Stomach smooth muscle (tissue), 2 donors: ENCODE data around the gene EFHB.

ENCODE experiments used
- H3K27ac ChIP-seq: one replicate; pipeline ENCODE4 v1.7.0; 2013; ENCODE audit warnings: mild to moderate bottlenecking, low read length, inconsistent platforms
- H3K27me3 ChIP-seq, 2 donors: one replicate each; pipeline ENCODE4 v1.7.0; 2013; ENCODE audit warnings: low read length in 2 of 2; ENCODE audit not compliant: insufficient read depth in 2 of 2, control insufficient read depth in 1 of 2
- H3K36me3 ChIP-seq, 2 donors: one replicate each; pipeline ENCODE4 v1.7.0; 2013; ENCODE audit warnings: low read length in 2 of 2; ENCODE audit not compliant: control insufficient read depth in 2 of 2, insufficient read depth in 2 of 2
- H3K4me1 ChIP-seq: one replicate; pipeline ENCODE4 v1.7.0; 2013; ENCODE audit warnings: low read length; ENCODE audit not compliant: control insufficient read depth, insufficient read depth
- H3K4me3 ChIP-seq, 2 donors: one replicate each; pipeline ENCODE4 v1.7.0; 2013; ENCODE audit warnings: low read length in 2 of 2
- H3K9ac ChIP-seq, 2 donors: one replicate each; pipeline ENCODE4 v1.7.0; 2013; ENCODE audit warnings: low read length in 2 of 2, mild to moderate bottlenecking in 1 of 2
- H3K9me3 ChIP-seq, 2 donors: one replicate each; pipeline ENCODE4 v1.7.0; 2013; ENCODE audit warnings: low read length in 2 of 2; ENCODE audit not compliant: control insufficient read depth in 2 of 2
- donor health status: healthy.
- donor health status: Pancreatic carcinoma.

The EFHB gene

DNA sequence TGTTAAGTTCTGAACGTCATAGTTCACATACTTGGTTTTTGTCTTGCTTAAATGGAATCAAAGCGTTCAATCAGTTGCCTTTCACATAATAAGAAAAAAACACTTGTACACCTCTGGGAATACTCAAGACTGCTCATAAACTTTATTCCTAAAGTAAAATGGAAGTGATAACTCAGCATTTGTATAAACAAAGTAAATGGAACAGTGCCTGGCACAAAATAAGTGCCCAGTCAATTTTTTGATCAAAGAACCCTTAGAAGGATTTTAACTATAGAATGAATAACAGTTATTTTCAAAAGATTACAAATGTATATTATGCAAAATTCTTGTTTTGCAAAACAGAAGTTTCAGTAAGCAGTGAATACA lies 14.2 kb upstream of the EFHB start:
- Histone ChIP-seq H3K27ac (peak overlapping the region; percentile 93), H3K9me3 (no peaks in the 10 kb centered on the region), H3K4me3 (peak overlapping the region; percentile 94 to 97), H3K27me3 (no peaks in the 10 kb centered on the region), H3K9ac (peak overlapping the region; percentile 91 to 99), H3K4me1 (peaks cover 9% of the 10 kb centered on the region), H3K36me3 (peaks cover 6 to 8% of the 10 kb centered on the region in 2 donors)

DNA sequence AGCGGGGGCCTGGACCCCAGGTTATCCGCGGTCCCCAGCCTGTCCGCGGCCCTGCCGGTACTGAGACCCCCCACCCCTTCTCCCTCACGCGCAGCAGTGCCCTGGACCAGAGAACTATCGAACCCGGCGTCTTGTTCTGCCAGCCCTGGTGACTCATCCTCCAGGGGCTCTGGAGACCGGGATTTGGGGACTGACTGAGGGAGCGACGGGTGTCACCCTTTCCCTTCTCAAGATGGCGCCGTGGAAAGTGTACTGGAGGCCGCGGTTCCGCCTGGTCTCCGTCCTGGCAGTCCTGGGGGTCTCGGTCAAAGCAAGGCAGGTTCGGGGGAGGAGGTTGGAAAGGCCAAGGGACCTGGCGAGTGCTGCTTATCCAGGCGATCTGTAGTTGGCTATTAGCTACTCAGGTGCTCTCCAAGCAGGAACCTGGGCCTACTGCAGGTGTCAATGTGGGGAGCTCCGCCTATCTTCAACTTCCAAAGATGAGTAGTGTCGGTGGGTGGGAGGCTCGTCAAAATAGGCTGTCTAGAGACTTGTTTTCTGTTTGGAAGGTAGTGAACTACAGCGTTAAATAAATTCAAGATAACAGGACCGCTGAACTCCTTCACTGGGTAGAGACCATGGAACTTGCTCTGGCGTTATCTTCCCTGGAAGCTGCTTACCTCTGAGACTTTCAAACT lies 13.7 kb upstream of the EFHB start:
- Histone ChIP-seq H3K9ac (peak overlapping the region; percentile 91 to 99), H3K9me3 (no peaks in the 10 kb centered on the region), H3K4me3 (peak overlapping the region; percentile 94 to 97), H3K27ac (peak overlapping the region; percentile 93), H3K4me1 (peaks cover 9% of the 10 kb centered on the region), H3K27me3 (no peaks in the 10 kb centered on the region), H3K36me3 (peaks cover 6 to 8% of the 10 kb centered on the region in 2 donors)

DNA sequence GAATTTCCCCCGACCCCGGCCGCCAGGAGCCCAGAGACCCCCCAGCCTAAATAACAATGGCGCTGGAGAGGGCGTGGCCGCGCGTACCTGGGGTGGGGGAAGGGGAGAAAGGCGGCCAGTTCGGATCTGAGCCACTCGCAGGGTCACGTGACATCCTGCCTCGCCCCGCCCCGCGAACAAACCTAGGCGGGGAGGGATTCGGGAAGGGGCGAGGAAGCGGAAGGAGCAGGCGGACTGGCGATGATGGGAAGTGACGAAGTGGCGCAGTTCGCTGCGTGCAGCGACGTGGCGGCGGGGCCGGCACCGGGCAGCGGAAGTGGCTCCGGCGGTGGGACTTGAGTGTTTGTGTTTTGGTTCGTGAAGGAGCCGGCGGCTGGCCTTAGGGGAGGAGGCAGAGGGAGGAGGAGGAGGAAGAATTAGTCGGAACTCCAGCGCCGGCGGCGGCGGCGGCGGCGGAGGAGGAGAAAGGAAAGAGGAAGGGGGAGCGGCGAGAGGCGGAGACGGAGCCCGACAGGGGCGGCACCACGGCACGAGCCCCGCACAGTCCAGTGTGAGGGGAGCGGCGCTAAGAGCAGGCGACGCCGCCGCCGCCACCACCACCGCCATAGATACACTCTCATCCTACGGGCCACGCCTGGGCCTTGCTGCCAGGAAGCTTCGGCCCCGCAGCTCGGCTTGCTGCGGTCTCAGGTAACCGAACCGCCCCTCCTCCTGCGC lies 13.0 kb upstream of the EFHB start, which contains the start of gene RAB5A:
RAB5A (plus strand) TSS at position 266 of the 717 bp plus-strand sequence. CDS start 3,802 bp downstream, outside the sequence.
- Histone ChIP-seq H3K27me3 (no peaks in the 10 kb centered on the region), H3K4me1 (peaks cover 9% of the 10 kb centered on the region), H3K36me3 (peaks cover 6 to 8% of the 10 kb centered on the region in 2 donors), H3K9me3 (no peaks in the 10 kb centered on the region), H3K27ac (peak within 1 kb of the TSS; percentile 93), H3K9ac (peak within 1 kb of the TSS; percentile 91 to 99), H3K4me3 (peak within 1 kb of the TSS; percentile 94 to 97)

DNA sequence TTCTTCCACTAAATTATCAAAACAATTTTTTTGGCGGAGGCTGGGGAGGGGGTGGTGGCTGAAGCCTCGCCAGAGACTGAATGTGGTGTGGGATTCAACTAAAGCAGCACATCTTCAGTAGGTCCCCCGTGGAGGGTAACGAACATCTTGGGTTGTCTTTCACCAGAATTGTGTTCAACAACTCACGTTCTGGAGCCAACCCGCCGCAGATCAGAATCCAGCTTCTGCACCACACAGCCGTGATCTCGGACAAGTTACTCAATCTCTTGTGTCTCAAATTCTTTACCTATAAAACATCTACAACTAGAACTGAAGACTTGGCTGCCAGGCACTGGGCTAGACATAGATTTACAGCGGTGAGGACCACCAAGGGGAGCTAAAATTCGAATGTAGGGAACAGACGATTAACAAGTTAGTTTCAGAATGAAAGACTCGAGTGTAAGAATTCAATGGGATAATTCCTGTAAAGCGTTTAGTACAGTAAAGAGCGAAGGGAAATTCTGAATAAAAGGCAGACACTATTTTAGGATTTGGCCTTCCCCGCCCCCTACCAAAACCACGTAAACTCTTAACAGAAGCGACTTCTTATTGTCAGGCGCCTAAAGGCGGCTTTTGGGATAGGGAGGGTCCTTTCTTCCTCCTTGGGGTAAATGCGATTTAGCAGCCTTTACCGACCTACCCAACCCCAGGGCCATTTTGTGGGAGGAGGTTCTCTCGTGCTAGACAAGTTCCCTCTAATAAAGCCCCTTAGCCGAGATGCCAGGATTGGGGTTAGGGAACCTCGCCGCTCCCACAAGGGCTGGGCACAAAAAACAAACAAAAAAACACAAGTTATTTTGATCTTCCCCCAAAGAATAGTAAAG lies 12.2 kb upstream of the EFHB start:
- Histone ChIP-seq H3K27me3 (no peaks in the 10 kb centered on the region), H3K9me3 (no peaks in the 10 kb centered on the region), H3K9ac (peak overlapping the region; percentile 91 to 99), H3K4me1 (peaks cover 9% of the 10 kb centered on the region), H3K27ac (peak overlapping the region; percentile 93), H3K4me3 (peak overlapping the region; percentile 94 to 97), H3K36me3 (peaks cover 0 to 4% of the 10 kb centered on the region in 2 donors)

DNA sequence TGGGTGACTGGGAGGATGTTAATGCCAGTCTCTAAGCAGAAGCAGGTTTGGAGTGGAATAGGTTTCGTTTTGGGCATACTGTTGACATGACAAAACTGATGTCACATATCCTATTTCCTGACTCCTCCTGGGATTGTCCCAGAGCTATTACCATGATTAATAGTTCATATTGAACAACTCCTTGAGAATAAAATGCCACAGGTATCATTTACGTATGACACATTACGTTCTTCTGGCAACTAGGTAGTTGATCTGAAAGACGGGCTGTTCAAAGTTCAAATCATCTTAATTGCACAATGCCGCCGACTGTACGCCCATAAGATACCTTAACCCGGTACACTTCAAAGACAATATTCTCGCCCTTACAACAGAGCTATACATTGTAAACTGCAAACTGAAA lies 11.5 kb upstream of the EFHB start:
- H3K9ac ChIP-seq, result no peak overlapping the region
- H3K4me3 ChIP-seq, result peak overlapping the region in 1 of 2 donors; percentile 94
- no peaks in the 10 kb centered on the region for H3K27me3 ChIP-seq
- no peaks in the 10 kb centered on the region for H3K36me3 ChIP-seq
- H3K9me3 ChIP-seq, result no peaks in the 10 kb centered on the region
- H3K27ac ChIP-seq, result no peak overlapping the region
- peaks cover 9% of the 10 kb centered on the region for H3K4me1 ChIP-seq

DNA sequence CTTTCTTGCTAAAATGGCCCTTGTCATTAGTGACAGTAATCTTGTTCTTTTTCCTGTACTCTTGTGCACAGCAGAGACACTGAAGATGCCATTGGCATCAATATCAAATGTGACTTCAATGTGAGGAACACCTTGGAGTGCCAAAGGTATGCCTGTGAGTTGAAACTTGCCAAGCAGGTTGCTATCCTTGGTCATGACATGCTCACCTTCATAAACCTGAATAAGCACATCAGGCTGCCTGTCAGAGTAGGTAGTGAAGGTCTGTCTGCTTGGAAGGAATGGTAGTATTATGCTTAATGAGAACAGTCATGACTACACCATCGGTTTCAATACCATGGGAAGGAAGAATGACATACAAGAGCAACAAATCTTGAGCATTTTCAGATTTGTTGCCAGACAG lies 6.6 kb upstream of the EFHB start:
- no peaks in the 10 kb centered on the region for H3K36me3 ChIP-seq
- H3K27ac ChIP-seq, result no peak overlapping the region
- no peak overlapping the region for H3K9ac ChIP-seq
- H3K4me3 ChIP-seq, result no peak overlapping the region
- no peaks in the 10 kb centered on the region for H3K27me3 ChIP-seq
- H3K9me3 ChIP-seq, result no peaks in the 10 kb centered on the region
- no peaks in the 10 kb centered on the region for H3K4me1 ChIP-seq

DNA sequence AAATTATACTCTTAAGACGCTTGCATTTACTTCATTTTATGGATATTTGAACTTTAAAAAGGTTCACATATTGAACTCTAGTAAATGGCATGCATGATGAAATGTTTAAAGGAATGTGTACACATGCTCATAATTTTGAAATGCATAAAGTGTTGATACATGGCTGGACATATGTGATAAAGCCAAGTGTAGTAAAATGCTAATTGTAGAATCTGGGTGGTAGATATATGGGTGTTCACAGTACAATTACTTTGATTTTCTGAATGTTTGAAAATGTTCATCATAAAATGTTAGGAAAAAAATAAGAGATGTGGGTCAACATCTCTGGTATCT lies 4.2 kb upstream of the EFHB start:
- Histone ChIP-seq H3K4me1 (no peaks in the 10 kb centered on the region), H3K27ac (no peak overlapping the region), H3K36me3 (no peaks in the 10 kb centered on the region), H3K4me3 (no peak overlapping the region), H3K9me3 (no peaks in the 10 kb centered on the region), H3K27me3 (peaks cover 0 to 4% of the 10 kb centered on the region in 2 donors), H3K9ac (no peak overlapping the region)

DNA sequence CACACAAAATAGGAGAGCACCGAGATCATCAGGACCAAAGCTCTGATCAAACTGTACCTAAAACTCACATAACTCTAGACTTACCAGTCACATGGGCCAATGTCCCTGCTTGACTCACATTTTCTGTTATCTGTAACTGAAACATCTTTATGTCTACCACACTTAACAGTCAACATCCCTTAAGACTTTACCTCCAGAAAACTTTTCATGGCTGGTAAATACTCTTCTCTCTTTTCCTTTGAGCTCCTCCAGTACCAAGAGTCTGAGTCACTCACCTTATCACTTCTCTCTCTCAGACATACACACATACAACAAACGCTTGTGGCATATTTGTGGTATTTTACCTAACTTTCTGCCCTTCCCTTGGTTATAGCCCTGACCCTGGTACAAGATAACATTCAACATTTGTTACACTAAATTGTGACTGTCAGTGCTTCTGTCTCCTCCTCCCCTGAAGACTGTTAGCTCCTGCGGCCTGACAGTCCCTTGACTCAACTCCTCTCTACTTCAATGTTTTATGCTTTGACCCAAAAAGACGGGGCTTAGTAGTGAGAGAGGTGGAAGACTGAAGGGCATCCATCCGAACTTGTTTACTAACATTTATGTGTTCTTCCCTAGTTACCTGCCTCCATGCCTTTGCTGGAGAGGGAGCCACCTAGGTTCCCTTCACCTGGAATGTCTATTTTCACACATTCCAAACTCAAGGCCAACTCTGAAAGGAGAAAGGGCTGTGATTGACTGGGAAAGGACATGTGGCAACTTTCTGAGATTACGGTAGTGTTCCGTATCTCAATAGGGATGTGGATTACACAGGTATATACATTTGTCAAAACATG lies 3.7 kb upstream of the EFHB start:
- peaks cover 0 to 4% of the 10 kb centered on the region in 2 donors for H3K27me3 ChIP-seq

DNA sequence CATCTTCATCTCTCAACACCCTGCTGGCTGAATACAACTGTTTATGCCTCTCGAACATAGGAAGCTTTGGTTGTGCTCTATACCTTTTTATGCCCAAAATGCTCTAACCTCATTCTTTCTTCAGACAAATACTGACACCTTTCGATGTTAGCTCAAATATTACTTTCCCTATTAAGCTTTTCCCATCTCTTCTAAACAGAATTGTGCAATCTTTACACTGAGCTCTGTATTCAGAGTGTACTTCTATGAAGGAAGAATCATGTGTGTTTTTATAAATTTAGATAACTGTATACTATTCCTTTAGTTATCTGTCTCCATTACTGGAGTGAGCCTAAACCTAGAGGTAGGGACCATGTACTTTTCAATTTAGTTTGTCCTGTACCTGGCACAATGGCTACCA lies 1.6 kb downstream of the EFHB start:
- H3K27ac ChIP-seq, result no peak overlapping the region
- no peak overlapping the region for H3K9ac ChIP-seq
- H3K9me3 ChIP-seq, result no peaks in the 10 kb centered on the region
- H3K4me3 ChIP-seq, result no peak overlapping the region
- H3K36me3 ChIP-seq, result no peaks in the 10 kb centered on the region
- H3K4me1 ChIP-seq, result no peaks in the 10 kb centered on the region
- H3K27me3 ChIP-seq, result peaks cover 0 to 4% of the 10 kb centered on the region in 2 donors

More for the DNA sequence above, 3.7 kb upstream of the EFHB start:
- Histone ChIP-seq H3K9ac (no peak overlapping the region), H3K27ac (no peak overlapping the region), H3K4me1 (no peaks in the 10 kb centered on the region), H3K4me3 (no peak overlapping the region), H3K36me3 (no peaks in the 10 kb centered on the region), H3K9me3 (no peaks in the 10 kb centered on the region)

DNA sequence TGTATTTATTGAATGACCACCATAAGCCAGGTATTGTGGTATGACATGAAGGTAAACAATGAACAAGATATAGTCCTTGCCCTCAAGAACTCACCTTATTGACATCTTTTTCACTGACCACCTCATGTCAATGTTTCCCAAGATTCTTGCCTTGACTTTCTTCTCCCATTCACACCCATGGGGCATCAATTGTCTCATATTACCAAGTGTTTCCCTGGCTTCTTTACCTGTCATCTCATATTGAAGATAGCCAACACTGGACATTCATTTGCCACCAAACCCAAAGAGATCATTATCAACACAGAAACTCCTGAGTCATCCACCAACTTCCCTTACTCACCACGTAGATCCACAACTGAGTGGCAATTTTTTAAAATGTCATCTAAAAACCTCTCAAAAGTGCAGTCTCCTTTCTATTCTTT lies 2.2 kb downstream of the EFHB start:
- Histone ChIP-seq H3K9ac (no peak overlapping the region), H3K27ac (no peak overlapping the region), H3K4me3 (no peak overlapping the region), H3K9me3 (no peaks in the 10 kb centered on the region), H3K4me1 (no peaks in the 10 kb centered on the region), H3K36me3 (no peaks in the 10 kb centered on the region), H3K27me3 (peaks cover 0 to 4% of the 10 kb centered on the region in 2 donors)
